NCI-H2196 treated with DMSO at 0.1 percent for 48 hours (cell line): ENCODE results near the gene TEX11.
"Not testable (repeated sequence)": the region's sequence is repeated elsewhere in the genome, so short reads cannot be mapped to it uniquely, and the experiment has no call there.

Experiments
- DNase-seq: peaks from one replicate; lab custom pipeline; 2025; ENCODE audit not compliant: unreplicated experiment; lab: John Stamatoyannopoulos, UW

TEX11 gene

DNA sequence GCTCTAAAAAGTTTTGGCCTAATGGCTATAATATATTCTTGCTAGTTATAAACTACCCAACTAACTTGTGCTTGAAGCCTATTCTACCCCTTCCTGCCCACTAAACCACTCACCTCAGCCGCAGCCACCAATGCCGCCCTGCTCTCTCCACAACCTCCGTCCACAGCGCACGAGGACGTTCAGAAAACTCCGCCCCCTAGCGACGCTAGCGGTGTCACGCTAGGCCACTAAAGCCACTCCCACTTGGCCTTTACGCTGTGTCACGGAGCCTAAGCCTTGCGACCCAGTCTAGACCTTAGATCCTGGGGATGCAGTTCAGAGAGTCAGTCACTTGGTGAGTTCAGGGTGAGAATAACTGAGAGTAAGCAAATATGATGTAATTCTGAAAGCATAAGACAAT, at the start of gene TEX11:
Gene TEX11, minus strand, starts transcription at position 171 of the 400 bp plus-strand sequence. CDS start 922 bp downstream, outside the sequence.
- no peak for DNase-seq

DNA sequence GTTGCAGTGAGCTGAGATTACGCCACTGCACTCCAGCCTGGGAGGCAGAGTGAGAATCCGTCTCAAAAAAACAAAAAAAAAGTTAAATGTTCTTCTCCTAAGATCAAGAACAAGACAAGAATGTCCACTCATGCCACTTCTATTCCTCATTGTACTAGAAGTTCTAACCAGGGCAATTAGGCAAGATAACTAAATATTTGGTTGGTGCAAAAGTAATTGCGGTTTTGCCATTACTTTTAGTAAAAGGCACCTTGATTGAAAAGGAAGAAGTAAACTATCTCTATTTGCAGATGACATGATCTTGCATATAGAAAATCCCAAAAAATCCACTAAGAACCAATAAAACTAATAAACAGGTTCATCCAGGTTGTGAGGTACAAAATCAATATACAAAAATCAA, 46.4 kb upstream of the TEX11 start:
- no peak for DNase-seq

DNA sequence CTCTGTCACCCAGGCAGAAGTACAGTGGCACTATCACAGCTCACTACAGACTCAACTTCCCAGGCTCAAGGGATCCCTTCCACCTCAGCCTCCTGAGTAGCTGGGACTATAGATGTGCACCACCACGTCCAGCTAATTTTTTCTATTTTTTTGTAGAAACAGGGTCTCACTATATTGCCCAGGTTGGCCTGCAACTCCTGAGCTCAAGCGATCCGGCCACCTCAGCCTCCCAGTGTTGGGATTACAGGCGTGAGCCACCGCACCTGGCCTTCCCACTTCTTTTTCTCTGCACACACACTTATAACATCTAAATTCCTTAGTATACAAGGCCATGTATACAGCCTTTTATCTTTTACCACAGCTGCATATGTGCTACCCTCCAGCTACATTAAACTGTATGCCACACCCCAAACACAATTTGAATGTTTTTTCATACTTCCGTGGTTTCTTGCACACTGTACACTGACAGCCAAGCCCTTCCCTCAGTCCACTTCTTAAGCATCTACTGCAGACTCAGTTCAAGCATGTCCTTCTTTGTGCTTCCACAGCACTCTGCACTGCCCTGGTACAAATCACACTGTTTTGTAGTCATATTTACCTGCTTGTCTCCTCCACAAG, 15.9 kb upstream of the TEX11 start:
- DNase-seq: no peak

DNA sequence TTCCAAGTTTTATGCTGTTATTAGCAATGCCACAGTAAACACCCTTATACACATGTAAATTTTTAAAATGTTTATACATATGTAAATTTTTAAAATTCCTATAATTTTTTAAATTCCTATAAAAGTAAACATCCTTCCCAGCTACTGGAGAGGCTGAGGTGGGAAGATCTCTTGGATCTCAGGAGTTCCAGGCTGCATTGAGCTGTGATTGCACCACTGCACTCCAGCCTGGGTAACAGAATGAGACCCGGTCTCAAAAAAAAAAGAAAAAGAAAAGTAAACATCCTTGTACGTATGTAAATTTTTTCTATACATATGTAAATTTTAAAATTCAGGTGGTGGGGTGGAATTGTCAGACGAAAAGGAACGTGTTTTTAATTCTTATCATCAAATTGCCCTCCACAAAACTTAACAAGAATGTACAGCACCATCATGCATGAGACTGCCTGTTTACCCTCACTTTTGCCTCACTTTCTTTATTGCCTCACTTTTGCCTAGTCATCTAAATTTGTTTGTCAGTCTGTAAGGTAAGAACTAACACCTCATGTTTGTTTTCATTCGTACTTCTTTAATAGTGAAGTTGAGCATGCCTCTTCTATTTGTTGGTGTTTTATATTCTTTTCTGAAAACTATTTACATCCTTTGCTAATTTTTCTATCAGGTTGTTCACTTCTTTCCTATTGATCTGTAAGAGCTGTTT, 14.4 kb upstream of the TEX11 start:
- DNase-seq: no peak

DNA sequence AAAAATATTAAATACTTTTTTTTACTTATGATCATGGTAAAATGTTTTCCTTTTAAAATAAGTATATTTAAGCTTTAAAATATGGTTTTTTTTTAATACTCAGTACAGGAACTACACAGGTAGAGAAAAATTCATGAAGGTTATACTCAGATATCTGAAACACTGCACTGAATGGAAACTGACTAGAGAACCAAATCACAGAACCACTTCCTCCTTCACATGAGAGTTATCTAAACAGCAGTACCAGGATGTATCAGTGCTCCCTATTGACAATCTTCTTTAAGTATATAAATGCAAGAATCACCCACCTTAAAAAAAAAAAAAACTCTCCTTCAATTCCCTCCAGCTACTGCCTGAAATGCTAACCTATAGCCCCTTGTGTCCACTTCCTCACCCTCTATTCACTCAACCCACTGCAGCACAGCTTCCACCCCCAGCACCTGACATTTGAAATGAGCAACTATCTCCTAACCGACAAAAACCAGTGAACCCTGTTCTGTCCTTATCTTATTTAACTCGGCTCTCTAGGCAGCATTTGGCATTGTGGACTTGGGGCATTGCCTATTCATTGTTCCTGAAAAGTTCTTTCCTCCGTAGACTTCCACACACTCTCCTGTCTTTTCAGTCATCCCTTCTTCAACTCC, 13.3 kb upstream of the TEX11 start:
- DNase-seq: no peak

DNA sequence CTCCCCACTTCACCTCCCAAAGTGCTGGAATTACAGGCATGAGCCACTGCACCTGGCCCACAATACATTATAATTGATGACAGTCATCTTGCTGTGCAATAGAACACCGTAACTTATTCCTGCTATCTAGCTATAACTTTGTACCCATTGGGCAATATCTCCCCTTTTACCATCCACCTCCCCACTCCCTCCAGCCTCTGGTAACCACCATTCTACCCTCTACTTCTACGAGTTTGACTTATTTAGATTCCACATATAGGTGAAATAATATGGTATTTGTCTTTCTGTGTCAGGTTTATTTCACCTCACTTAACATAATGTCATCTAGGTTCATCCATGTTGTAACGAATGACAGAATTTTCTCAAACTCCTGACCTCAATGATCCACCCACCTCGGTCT, 8.2 kb upstream of the TEX11 start:
- DNase-seq: no peak

DNA sequence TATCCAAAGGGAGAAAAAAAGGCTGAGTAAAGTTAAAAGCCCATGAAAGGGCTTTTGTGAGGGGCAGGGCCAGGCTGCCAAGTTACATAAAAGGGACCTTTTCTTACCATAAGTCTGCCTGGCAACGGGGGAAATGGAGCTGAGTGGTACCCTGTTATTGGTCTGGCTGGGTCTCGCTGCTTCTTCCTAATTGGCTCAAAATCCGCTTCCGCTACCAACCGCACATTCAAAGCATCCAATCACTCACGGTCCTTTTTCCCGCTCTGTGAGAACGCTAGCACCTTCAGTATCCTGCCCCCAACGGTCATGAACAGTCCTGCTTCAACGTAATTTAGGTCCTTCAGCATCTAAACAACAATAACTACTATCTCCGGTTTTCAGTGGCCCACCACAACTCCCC, 611 bp downstream of the TEX11 start:
- DNase-seq: no peak

DNA sequence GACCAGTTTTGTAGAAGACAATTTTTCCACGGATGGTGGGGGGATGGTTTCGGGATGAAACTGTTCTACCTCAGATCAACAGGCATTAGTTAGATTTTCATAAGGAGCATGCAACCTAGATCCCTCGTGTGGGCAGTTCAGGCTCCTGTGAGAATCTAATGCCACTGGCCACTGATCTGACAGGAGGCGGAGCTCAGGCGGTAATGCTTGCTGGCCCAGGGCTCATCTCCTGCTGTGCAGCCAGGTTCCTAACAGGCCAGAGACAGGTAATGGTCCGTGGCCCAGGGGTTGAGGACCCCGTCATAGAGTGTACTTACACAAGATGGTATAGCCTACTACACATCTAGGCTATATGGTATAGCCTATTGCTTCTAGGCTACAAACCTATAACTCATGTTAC, 7.0 kb downstream of the TEX11 start:
- DNase-seq: no peak

DNA sequence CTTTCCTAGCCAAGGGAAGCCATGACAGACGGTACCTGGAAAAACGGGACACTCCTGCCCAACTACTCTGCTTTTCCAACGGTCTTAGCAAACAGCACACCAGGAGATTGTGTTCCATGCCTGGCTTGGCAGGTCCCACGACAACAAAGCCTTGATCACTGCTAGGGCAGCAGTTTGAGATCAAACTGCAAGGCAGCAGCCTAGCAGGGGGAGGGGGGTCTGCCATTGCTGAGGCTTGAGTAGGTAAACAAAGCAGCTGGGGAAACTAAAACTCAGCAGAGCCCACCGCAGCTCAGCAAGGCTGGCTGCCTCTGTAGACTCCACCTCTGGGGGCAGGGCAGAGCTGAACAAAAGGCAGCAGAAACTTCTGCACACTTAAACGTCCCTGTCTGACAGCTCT, 18.1 kb downstream of the TEX11 start:
- not testable (repeated sequence) for DNase-seq

DNA sequence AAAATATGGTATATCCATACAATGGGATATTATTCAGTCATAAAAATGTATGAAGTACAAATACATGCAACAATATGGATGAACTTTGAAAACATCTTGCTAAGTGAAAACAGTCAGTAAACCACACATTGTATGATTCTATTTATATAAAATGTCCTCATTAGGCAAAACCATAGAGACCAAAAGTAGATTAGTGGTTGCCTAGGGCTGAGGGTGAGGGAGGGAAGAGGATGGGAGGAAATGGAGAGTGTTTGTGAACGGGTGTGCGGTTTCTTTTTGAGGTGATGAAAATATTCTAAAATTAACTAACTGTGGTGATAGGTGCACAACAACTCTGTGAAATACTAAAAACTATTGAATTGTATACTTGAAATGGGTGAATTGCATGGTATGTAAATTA, 29.6 kb downstream of the TEX11 start:
- DNase-seq: no peak

DNA sequence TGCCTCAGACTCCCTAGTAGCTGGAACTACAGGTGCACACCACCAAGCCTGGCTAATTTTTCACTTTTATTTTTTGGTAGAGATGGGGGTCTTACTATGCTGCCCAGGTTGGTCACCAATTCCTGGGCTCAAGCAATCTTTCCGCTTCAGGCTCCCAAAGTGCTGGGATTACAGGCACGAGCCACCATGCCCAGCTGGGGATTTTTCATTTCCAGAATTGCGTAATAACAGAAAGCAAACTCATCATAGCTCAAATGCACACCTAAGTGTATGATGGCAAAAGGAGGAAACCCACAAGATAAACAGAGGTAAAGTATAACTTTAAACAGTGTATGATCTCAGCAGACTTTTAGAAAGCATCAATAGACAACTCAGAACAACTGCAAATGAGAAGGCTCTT, 56.2 kb downstream of the TEX11 start:
- DNase-seq: no peak

DNA sequence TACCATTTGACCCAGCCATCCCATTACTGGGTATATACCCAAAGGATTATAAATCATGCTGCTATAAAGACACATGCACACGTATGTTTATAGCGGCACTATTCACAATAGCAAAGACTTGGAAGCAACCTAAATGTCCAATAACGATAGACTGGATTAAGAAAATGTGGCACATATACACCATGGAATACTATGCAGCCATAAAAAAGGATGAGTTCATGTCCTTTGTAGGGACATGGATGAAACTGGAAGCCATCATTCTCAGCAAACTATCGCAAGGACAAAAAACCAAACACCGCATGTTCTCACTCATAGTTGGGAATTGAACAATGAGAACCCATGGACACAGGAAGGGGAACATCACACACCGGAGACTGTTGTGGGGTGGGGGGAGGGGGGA, 64.4 kb downstream of the TEX11 start:
- not testable (repeated sequence) for DNase-seq

DNA sequence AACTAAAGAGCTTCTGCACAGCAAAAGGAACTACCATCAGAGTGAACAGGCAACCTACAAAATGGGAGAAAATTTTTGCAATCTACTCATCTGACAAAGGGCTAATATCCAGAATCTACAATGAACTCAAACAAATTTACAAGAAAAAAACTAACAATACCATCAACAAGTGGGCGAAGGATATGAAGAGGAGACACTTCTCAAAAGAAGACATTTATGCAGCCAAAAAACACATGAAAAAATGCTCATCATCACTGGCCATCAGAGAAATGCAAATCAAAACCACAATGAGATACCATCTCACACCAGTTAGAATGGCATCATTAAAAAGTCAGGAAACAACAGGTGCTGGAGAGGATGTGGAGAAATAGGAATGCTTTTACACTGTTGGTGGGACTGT, 64.9 kb downstream of the TEX11 start:
- not testable (repeated sequence) for DNase-seq

DNA sequence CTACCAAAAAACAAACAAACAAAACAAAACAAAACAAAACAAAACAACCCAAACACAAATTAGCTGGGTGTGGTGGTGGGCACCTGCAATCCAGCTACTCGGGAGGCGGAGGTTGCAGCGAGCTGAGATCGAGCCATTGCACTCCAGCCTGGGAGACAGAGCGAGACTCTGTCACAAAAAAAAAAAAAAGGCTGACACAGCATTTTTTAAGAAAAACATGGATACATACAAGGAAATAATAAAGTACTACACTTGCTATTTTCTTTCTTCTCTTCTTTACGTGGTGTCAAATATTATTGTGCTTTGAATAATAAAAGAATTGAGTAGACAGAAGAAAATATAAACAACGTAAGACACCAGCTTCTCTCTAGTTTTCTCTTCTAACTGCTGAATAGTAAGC, 73.9 kb downstream of the TEX11 start:
- no peak for DNase-seq

DNA sequence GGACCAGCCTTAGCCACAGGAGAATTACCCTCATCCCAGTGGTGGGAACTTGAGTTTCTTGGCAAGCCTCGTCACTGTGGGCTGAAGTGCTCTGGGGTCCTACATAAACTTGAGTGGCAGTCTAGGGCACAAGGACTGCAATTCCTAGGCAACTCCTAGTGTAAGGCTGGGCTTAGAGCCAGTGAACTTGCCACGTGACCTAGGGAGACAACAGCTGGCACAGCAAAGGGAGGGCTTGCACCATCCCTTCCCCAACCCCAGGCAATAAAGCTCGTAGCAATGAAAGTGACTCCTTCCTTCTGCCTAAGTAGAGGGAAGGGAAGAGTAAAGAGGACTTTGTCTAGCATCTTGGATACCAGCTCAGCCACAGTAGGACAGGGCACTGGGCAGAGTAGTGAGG, 81.8 kb downstream of the TEX11 start:
- no peak for DNase-seq

DNA sequence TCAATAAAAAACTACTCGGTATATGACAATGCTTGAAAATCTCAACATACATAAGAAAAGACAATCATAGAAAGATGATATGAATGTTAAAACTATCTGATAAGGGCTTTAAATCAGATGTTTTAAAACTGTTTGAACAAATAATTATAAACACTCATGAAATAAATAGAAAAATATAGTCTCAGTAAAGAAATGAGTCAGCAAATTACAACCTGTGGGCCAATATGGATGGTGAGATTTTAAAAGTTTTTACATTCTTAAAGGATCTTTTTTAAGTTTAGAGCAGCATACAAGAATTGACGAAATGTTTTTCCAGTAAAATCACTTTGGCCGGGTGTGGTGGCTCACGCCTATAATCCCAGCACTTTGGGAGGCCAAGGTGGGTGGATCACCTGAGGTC, 83.1 kb downstream of the TEX11 start:
- no peak for DNase-seq

DNA sequence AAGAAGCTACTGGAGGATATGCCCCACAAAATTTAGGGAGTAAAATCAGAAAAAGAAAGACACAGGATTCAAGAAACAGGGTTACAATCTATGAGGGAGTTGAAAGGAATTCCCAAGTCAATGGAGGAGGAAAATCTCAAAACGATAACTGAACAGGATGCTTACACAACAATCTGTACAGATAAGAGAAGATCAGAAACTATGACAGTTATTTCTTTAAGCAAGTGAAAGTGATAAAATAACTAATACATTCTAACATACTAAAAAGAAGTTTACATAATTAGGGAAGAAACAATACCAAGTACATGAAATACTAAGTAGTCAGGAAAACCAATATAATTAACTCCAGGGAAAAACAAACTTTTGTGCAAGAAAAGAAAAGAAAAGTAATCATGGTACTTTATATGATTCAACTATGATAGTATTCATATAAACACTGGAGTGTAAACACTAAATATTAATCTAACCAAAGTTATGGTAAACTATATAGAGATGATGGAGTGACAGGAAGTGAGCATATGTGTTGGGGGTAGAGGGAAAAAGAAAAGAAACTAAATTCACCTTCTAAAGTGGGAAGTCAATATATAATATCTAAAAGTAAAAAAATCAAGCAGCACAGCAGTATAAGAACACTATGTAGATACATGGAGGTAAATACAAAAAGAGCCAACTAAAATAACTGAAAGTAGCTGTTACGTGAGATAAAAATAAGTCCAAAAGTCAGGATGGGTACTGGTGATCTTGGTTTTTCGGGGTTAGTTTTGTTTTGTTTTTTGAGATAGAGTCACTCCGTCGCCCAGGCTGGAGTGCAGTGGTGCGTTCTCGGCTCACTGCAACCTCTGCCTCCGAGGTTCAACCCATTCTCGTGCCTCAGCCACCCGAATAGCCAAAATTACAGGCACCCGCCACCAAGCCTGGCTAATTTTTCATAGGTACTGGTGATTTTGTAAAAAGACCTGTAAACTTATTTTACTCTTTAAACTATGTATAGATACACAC, 99.3 kb downstream of the TEX11 start:
- no peak for DNase-seq

DNA sequence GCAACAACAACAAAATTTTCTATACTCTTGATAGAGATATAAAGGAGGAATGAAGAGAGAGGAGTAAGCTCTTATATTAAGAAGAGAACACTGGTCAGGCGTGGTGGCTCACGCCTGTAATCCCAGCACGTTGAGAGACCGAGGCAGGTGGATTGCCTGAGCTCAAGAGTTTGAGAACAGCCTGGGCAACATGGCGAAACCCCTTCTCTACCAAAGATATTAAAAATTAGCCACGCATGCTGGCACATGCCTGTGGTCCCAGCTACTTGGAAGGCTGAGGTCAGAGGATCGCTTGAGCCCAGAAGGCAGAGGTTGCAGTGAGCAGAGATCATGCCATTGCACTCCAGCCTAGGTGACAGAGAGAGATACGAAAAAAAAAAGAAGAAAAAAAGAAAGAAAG, 102.4 kb downstream of the TEX11 start:
- DNase-seq: no peak

DNA sequence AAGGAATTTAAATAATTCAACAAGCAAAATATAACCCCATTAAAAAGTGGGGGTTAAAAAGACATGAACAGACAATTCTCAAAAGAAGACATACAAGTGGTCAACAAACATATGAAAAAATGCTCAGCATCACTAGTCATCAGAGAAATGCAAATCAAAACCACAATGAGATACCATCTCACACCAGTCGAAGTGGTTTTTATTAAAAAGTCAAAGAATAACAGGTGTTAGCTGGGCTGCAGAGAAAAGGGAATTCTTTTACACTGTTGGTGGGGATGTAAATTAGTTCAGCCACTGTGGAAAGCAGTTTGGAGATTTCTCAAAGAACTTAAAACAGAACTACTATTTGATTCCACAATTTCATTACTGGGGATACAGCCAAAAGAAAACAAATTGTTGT, 111.8 kb downstream of the TEX11 start:
- not testable (repeated sequence) for DNase-seq

DNA sequence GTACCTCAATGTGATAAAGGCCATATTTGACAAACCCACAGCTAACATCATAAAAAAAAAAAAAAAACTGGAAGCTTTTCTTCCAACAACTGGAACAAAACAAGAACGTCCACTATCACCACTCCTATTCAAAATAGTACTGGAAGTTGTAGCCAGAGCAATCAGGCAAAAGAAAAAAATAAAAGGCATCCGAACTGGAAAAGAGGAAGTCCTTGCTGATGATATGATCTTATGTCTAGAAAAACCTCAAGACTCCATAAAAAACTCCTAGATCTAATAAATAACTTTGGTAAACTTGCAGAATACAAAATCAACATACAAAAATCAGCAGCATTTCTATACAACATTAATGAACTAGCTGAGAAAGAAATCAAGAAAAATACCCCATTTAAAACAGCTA, 134.3 kb downstream of the TEX11 start:
- DNase-seq: no peak

DNA sequence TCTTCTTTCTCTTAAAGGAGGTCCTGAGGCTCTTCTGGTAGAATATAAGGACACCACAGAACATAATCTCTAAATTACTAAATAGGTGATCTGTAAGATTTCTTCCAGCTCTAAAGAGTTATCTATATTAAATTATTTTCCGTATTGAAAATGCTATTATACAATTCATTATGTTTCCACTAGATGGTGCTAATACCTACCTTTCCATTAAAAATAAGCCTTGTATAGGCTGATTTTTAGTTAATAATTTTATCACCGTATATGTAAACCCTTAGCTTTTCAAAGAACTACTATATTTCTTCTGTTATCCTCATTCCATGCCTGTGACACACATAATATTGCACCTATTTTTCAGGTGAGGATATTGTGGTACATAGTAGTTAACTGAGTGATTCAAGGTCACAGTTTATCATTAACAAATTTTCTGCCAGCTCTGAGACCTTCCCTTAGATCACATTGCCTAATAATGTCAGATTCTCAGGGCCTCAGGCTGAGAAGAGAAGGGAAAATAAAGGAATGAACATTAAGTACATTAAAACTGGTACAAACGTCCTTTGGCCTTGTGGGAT, 138.8 kb downstream of the TEX11 start:
- DNase-seq: no peak
